ENCODE data around the gene DNAJC24.

- no peak for TF ChIP-seq POLR2AphosphoS5 (IDR thresholded peaks at IDR 0.05)
- TF ChIP-seq CTCF (IDR thresholded peaks at IDR 0.05), result no peak
- no peak for TF ChIP-seq POLR2A (IDR thresholded peaks at IDR 0.05)
These were observed 43.3 kb downstream of the DNAJC24 start for GRCh38 chr11:31412946-31413345.
